NCI-H2196 (cell line): ENCODE measurements around the gene TC2N.
"Not testable (repeated sequence)": the region's sequence is repeated elsewhere in the genome, so short reads cannot be mapped to it uniquely, and the experiment has no call there.

Experiments used
- DNase-seq: peaks from one replicate; lab custom pipeline; 2025; ENCODE audit not compliant: unreplicated experiment; lab: John Stamatoyannopoulos, UW

TC2N gene

DNA sequence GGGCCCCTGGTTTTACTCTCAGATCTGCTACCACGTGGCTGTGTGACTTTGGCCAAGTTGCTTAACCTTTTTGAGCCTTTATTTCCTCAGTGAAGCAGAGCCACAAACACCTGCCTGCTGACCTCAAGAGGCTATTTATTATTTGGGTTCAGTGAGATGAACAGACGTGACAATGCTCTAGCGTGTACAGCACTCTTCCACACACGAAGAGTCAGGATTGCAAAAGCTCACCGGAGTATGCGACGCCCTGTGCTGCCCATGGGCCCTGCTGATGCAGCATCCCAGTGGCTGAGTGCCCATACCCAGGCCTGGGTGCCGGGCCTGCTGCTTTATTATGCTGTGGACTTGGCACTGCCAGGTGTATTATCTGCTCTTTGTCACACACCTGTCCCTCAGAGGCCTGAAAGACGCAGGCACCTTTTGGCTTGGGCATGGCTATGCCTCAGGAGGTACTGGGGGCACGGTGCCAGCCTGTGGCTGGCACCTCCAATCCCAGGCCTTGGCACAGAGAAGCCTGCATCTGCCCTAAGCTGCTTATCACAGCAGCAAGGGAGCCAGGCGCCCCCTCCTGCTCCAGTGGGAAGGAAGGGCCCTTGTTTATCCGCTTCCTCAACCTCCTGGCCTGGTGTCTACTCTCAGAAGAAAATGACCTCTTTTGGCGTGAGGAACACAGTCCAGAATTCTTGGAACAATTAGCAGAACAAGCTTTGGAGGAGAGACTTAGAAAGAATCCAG lies 22.3 kb upstream of the TC2N start:
- DNase-seq, result peak; percentile 74

DNA sequence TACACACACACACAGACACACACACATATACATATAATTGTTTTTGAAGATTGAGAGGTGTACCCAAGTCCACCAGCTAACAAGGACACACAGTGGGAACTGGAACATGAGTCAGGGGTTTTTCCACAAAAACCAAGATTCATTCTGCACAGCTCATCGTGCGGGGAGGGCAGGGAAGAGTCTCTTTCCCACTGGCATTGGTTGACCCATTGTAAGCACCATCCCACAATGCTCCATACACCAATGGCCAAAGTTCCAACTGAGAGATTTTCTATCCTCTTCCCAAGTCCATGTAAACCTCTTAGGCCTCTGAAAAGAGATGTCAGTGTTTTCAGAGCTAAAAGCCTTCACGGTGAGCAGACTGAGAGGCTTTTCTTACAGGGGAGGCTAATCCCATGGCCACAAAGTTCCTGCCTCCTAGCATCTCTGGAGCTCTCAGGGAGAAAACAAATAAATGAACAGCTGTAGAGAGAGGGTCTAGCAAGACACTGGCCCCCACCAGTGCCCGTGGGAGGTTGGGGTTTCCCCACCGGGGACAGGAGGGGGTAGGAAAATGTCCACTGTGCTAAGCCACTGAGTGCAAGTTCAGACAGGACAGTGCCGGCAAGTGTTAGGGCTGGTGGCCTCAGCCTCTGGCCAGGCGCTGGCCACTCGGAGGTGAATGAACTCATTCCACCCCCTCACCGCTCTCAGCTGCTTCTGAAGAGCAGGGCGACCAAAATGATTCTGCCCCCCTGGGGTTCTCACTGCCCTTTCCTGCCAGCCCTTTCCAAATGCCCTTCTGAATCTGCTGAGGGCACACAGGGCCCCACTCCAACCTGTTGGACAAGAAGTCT lies 21.5 kb upstream of the TC2N start:
- DNase-seq, result no peak

DNA sequence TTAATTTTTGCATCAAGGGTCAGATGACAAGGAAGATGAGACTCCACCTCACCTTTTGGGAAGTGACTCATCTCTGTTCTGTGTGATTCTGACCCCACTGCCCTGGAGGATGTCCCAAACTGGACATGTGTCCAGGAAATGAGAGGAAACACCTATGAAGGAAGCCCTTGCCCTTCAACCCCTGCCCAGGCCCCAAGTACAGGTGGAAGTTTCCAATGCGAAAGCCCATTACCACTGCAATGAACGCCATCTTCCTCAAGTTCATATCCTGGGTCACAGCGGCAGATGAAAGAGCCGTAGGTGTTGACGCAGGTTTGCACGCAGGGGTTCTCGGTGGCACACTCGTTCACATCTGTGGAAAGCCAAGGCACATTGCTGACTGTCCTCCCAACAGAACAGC lies 19.6 kb upstream of the TC2N start:
- DNase-seq, result no peak

DNA sequence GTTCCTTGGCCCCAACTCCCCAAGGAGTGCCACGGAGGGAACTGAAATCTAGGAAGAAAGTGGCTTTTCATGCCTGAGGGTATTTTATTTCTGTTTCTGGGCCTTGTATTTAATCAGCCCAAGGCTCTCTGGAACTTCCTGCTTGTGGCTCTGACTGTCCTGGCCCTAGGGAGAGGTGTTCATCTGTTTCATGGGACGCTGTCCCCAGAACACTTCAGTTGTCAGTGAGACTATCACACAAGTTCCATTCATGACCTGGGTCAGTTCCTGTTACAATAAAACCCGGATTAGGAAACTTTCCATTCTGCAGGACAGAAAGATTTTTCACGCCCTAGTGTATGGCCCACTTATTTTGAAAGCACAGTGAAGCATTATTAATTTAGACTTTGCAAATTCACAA lies 18.5 kb upstream of the TC2N start:
- no peak for DNase-seq

DNA sequence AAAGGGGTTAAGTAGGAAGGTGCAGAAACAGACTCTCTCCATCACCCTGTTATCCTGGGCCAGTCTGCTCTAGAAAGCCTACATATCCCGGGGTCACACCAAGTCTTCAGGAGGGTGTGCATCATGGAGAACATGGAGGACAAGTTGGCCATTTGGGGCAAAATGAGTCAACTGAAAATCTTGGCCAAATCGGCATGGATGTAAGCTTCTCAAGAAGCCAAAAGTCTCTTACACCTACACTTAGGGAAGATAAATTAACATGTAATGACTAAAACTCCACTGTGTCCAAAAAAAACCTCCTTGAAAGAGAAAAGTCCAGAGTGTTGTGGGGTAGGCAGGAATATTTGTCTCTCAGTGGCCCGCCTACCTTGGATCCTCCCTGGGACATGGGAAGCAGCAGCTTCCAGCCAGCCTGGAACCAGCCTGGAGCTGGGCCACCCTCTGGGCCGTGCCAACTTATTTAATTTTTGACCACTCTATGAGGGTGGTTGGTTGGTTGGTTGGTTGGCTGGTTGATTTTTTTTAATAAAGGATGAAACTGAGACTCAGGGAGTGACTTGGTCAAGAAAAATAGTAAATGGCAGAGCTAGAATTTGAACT lies 17.9 kb upstream of the TC2N start:
- no peak for DNase-seq

DNA sequence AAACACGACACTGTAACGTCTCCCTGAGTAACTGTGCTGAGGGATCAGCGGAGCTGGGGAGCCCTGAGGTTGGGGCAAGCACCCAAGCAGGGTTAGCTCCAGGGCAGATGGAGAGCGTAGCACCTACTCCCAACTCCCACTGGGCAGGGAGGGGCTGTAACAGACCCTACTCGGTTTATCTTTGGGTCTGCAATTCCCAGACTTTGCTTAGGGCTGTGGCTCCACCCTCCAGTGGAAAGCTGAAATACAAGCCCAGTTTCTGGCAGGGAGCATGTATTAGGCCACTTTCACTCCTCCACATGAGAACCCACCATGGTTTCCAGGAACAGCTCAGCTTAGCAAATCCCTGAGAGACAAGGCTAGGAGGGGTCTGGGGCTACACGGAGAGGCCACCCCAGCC lies 17.3 kb upstream of the TC2N start:
- no peak for DNase-seq

DNA sequence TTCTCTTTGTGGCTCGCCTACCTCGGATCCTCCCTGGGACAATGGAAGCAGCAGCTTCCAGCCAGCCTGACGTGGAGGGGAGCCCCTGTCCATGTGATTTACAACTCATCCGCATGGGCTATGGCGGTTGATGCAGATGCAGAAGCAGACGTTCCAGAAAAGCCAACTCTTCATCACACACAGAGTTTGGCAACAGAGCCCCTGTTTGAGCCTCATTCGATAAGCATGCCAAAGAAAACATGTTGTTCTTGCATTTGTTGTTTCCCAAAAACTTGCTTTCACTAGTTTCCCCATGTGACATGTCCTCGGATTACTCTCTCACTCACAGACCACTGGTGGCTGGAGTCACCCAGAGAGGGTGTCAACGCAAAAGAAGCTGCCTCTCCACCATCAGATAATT lies 16.4 kb upstream of the TC2N start:
- no peak for DNase-seq

DNA sequence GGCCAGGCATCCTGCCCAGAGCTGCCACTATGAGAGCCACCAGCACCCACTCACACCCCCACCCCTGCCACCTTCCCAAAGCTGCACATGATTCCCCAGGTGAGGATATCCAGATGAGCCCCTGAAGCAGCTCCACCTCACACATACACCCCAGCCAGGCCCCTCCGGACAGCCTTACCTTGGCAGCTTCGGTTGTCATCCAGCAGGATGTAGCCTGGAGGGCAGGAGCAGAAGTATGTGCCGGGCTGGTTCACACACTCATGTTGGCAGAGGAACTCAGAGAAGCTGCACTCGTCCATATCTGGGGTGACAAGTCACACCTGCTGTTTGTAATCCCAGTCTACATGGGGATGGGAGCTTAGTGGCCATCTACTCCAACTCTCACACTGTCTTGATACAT lies 15.4 kb upstream of the TC2N start:
- no peak for DNase-seq

DNA sequence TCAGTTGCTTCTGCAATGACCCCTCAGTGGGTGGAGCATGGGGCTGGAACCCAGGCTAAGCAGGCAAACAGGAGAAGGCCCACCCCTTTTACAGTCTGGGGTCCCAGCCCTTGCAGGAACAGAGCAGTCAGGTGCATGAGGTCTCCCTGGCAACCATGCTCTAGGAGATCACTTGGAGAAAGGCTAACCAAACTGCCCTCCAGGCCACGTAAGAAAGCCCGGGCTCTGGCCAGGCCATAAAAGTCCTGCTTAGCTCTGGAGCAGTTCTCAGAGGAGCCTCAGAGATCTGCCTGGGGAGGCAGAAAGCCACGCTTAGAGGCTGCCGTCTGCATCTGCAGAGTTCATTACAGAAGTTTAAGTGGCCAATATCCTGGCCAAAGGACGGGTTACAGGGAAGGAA lies 15.0 kb upstream of the TC2N start:
- no peak for DNase-seq

DNA sequence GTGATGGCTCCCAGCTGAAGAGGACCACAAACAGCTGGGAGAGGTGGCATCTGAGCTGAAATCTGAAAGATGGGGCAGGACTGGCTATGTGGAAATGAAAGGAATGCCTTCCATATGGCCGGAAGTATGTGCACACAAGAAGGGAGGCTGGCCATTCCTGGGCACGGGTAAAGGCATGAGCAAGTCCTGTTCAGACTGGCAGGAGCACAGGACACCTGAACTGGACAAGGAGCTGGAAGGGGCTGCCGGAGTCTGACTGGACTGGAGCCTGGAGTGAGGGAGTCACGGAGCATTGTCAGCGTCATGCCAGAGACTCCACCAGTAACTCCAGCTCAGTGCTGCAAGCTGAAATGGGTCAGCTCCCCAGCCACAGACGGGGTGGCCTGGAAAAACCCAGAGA lies 11.9 kb upstream of the TC2N start:
- DNase-seq, result no peak

DNA sequence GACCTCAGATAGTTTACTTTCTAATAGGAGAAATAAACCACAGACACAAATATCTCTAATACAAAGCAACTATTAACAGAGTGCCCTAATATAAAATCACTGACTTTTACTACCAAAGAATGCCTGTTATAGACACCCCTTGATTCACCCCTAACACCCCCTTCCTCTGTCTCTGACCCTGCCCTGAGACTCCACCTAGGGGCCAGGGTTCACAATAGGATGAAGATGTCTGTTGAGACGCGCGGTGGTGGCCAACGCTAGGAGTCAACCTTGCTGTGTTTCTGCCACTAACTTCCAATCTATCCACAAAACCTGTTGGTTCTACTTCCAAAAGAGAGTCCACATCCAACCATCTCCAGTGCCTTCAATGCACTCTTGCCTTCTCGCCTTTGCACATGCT lies 10.9 kb upstream of the TC2N start:
- DNase-seq, result no peak

DNA sequence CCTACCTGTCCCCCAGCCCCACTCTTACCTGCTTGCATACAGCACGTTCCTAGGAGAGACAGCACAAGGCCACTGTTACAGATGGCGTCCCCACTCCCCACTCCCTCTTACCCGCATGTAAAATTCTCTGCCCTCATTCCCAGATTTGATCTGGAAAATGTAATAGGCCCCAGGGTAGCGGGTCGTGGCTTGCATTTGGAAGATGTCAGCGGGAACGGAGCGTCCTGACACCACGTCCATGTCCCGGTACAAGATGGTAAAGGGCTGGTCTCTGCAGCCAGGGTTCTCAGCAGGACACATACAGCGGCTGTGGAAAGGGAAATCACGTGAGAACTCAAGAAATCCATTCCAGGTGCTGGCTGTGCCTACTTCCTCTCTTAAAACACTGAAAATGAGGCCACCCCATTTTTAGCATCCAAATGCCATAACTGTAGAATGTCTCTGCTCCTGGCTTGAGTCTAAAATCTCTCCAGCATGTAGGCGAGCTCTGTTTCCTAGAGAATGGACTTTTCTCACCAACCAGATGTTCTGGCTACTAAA lies 10.1 kb upstream of the TC2N start:
- no peak for DNase-seq

DNA sequence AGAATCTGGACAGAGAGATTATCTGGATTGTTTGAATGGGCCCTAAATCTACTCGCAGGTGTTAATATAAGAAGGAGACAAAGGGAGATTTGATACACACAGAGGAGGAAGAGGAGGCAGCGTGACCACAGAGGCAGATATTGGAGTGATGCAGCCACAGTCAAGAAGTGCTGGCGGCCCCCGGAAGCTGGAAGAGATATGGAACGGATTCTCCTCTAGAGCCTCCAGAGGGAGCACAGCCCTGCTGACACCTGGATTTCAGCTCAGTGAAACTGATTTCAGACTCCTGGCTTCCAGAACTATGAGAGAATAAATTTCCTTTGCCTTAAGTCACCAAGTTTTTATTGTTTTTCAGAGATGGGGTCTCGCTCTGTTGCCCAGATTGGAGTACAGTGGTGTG lies 9.2 kb upstream of the TC2N start:
- no peak for DNase-seq

DNA sequence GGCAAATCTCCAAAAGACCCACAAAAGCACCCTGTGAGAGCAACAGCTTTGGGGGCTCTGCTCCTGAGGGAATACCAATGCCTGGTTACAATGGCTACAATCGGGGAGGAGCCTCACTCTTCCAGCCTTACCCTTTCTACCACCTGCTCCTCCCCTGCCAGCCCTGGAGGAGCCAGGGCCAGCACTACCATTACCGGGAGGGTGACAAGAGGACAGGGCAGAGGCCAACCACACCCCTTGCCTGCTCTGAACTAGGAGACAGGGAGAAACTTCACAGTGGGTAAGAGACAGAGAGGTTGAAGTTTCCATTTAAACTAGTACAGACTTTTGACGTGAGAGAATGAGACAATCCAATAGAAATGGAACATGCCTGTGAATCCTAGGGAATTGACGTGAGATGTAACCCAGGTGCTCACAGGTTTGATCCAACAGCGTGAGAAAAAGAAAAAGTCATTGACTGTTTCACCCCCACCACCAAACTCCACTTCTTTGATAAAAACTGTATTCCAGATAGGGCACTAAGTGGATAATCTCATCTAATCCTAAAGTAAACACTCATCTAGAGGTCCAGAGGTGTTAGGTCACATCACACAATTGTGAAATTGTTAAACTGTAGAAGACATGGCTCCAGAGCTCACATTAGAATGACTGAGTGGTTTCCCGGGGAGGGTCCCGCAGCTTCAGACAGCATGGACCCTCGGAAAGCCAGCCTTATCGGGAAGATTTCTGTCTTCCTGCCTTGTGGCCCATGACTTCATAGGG lies 8.4 kb upstream of the TC2N start:
- DNase-seq, result no peak

DNA sequence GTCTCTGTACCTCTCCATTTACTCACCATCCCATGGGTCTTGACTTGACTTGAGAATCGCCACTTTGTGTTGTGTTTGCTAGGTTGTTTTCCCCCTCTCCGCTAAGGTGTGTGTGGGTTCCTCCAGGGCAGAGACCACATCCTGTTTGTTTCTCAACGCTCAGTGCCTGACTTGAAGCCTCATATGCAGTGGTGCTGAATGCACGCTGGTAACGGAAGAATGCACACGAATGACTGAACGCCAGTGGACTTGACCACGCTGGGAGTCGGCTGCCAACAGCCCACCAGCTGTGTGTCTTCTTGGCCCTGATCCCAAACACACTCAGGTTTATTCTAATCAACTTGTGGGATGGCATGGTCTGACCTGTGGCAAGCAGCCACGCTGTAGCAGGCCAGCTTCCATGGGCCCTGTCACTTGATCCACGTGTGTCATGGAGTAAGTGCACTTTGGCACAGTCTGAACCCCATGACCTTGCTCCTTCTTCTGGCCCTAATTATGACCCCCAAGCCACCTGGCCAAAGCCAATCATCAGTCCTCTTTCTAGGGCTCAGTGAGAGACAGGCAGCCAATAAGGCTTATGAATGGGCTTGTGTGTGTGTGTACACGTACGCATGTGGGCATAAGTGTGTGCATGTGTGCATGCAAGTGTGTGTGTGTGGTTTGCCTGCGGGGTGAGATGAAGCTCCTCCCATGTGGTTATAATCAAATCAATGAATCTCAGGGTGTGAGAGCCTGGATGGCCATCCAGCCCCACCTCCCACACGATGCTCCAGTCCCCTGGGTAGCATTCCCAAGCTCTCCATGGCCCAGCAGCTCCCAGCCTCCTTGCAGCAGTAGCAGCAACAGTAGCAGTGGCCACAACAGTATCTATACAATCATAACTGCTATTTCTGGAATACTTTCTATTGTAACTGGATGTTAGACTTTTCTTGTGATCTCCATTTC lies 6.4 kb upstream of the TC2N start:
- peak; percentile 35 for DNase-seq

DNA sequence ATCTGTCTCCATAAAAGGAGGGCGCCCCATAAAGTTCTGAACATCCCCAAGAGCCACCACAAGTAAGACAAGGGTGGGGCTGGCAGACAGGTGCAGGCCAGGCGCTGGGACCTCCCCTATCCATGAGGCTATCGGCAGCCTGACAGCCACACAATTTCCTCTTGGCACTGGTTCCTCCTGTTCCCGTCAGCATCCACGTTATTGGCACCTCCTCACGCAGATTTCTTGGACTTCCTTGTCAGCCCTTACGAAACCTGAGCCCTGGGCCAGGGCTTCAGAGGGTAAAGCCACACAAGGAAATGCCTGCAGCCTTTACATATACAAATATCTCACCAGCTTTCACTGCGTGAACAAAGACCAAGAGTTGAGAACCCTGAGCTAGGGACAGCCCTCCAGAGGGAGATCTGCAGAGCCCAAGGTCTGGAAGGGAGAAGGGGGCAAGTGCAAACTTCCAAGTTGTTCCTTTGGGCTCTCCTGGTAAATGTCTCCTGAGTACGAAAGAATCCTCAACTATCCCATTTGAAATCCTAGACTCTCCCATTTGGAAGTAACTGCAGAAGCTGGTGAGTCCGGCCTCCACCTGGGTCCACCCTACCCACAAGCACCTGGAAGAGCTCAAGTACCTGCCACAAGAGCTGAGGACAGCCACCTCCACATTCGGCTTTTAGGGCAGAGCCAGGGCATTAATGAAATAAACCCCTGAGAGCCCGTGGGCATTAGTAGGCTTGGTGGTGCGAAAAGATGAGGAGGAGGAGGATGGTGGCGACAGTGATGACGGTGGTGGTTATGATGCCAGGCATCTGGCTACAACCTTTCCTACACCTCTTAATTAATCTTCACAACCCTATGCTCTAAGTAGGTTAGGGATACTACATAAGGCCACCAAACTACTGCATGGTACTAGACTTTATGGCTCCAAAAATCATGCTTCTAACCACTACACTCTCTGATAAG lies 5.5 kb upstream of the TC2N start:
- peak; percentile 64 for DNase-seq

DNA sequence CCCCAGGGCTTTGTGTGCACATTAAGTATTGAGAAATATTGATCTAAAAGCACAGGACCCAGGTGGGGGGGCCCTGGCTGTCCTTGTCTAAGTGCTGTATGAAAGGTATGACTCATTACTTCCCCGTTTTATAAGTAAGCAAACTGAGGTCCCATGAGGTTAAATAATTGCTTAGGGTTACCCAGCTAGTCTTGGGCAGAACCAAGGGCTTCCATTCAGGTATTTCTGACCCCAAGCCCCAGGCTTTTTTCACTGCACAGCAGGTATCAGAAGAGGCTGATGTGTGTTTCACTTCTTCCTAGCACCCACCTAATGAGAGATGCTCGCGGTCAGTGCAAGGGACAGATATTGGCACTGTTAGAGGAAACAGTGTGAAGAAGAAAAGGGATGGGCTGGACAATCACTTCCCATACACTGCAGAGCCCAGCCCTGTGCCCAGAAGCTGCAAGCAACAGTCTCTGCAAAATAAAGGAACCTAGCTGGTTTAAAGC lies 4.7 kb upstream of the TC2N start:
- DNase-seq, result no peak

DNA sequence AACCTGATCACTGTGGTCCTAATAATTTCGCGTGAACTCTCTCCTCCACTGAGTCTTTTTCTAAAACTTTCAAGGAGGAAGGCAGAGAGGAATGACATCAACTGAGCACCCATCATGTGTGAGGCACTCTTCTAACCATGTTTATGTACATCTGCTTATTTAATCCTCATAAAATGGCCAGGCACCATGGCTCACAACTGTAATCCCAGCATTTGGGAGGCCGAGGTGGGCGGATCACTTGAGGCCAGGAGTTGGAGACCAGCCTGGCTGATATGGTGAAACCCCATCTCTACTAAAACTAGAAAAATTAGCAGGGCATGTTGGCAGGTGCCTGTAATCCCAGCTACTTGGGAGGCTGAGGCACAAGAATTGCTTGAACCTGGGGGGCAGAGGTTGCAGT lies 4.1 kb upstream of the TC2N start:
- not testable (repeated sequence) for DNase-seq

DNA sequence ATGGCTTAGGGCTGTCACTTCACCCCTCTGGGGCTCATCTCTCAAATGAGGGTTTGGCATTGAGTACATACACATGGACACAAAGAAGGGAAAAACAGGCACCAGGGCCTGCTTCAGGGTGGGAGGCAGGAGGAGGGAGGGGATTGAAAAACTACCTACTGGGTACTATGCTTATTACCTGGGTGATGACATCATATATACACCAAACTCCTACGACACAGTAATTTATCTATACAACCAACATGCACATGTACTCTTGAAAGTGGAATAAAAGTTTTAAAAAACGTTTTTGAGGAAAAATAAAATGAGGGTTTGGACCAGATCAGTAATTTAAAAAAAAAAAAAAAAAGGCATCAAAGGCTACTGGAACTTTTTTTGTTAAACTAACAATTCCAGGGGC lies 3.6 kb upstream of the TC2N start:
- DNase-seq, result no peak
